Measurements from ENCODE around the gene OSBPL7. TPM values are rescaled to one million over a fixed set of nuclear protein-coding genes. Genes with fewer than 3 reads are reported as not detected.

The OSBPL7 gene
- total and polyA plus RNA-seq, 2 of the 4 experiments (the other 2 are of a cell fraction) = 5.2 to 14.5 TPM

GRCh38 chr17:47808830-47809480 lies 12.6 kb downstream of the OSBPL7 start:
- H3K56ac ChIP-seq (ENCODE audit: extremely low read depth, insufficient read depth, low read length) = no peak overlapping the region
- CTCF ChIA-PET = no interaction called here

More at GRCh38 chr17:47808830-47809480, 12.6 kb downstream of the OSBPL7 start:
- no peak overlapping the region for H3K4ac ChIP-seq (ENCODE audit: low read depth, low read length)
- H2BK15ac ChIP-seq (ENCODE audit: low read depth, low read length) = no peak overlapping the region
- H3K9me1 ChIP-seq (ENCODE audit: insufficient read depth, low read length) = 0 out of 2 replicates have a peak, but pooled peaks cover 2% of the 10 kb centered on the region
- H3K79me1 ChIP-seq (ENCODE audit: low read depth in 1 of 2, low read length in 2 of 2) = no peaks in the 10 kb centered on the region
- no peak overlapping the region for H3K27ac ChIP-seq (ENCODE audit: insufficient read depth, low read length)
- H4K20me1 ChIP-seq (ENCODE audit: insufficient read depth, low read length) = peaks cover 37% of the 10 kb centered on the region
- POLR2A ChIA-PET (ENCODE audit: unreplicated experiment) = no interaction called here
- H4K91ac ChIP-seq (ENCODE audit: insufficient read depth, low read depth, low read length) = no peak overlapping the region
- DNase-seq (no peak), ATAC-seq (ENCODE audit: low read depth) (no peak)
- peaks cover 3% of the 10 kb centered on the region; the same call in 1 of the 2 replicates for H3K4me1 ChIP-seq (ENCODE audit: control insufficient read depth, insufficient read depth, low read length)
- no peak overlapping the region for H2BK20ac ChIP-seq (ENCODE audit: low read depth, low read length)
- peaks cover 8% of the 10 kb centered on the region for H3K27me3 ChIP-seq (ENCODE audit: control insufficient read depth, insufficient read depth, low read length)
- no peak overlapping the region for H3K9ac ChIP-seq (ENCODE audit: low read depth, low read length)
- no peak overlapping the region for H3K18ac ChIP-seq (ENCODE audit: low read depth, low read length)
- H4K5ac ChIP-seq (ENCODE audit: low read depth, low read length) = no peak overlapping the region
- H3K9me3 ChIP-seq (ENCODE audit: control insufficient read depth, insufficient read depth, low read length) = no peaks in the 10 kb centered on the region
- H3K4me3 ChIP-seq (ENCODE audit: insufficient read depth, low read depth, low read length) = no peak overlapping the region
- H2AK5ac ChIP-seq (ENCODE audit: low read depth, low read length) = no peak overlapping the region
- H2AK9ac ChIP-seq (replicated peaks; ENCODE audit: low read depth, low read length, poor library complexity) = no peak overlapping the region
- peaks cover 44% of the 10 kb centered on the region for H3K36me3 ChIP-seq (ENCODE audit: control insufficient read depth, insufficient read depth, low read length)
- H2BK120ac ChIP-seq (ENCODE audit: low read depth, low read length) = no peak overlapping the region
- H2AFZ ChIP-seq (replicated peaks; ENCODE audit: low read length, poor library complexity) = no peak overlapping the region
- TF ChIP-seq CHD1 (IDR thresholded peaks at IDR 0.05; ENCODE audit: low read depth, low read length) (no peak), POLR2A (IDR thresholded peaks at IDR 0.05; ENCODE audit: low read depth, low read length) (no peak), RCOR1 (IDR thresholded peaks at IDR 0.05; ENCODE audit: insufficient replicate concordance, low read length) (no peak), FOS (IDR thresholded peaks at IDR 0.05; ENCODE audit: low read depth, low read length) (no peak), RFX5 (IDR thresholded peaks at IDR 0.05; ENCODE audit: low read depth, low read length) (no peak), MAZ (IDR thresholded peaks at IDR 0.05; ENCODE audit: borderline replicate concordance, low read depth, low read length) (no peak), BHLHE40 (IDR thresholded peaks at IDR 0.05; ENCODE audit: low read depth, low read length) (no peak), CEBPB (IDR thresholded peaks at IDR 0.05; ENCODE audit: low read depth, low read length) (no peak)
- WGBS, 2 experiments (ENCODE audit: extremely low coverage in 2 of 2, insufficient read length in 1 of 2) = 96% methylated on average over 7 of the region's 22 CpGs; no CpG with 5 or more reads in 1 of the 2 experiments
- dilution Hi-C loops (cut with HindIII; ENCODE audit: low sequenced_read_pairs, unreplicated experiment) = no loop called here
- no peak overlapping the region for H3K23ac ChIP-seq (ENCODE audit: low read depth, low read length)
- intact Hi-C loops (cut with micrococcal nuclease) = no loop called here
- no peak overlapping the region for H4K8ac ChIP-seq (ENCODE audit: low read depth in 2 of 2, low read length in 2 of 2)
- no peak overlapping the region for H3K4me2 ChIP-seq (ENCODE audit: low read depth, low read length)
- H2BK5ac ChIP-seq (ENCODE audit: low read depth, low read length, poor library complexity, severe bottlenecking) = no peak overlapping the region
- no TSS peak for BruUV-seq (replicated peaks)
- H3K14ac ChIP-seq (replicated peaks; ENCODE audit: low read depth, low read length) = no peak overlapping the region
- in situ Hi-C loops (cut with MboI; ENCODE audit: low sequenced_read_pairs) = no loop called here

Data from IMR-90 (cell line).